Large intestine (tissue), 3 donors: ENCODE results near the gene AGT. TPM values are rescaled to one million over a fixed set of nuclear protein-coding genes. Genes with fewer than 3 reads are reported as not detected.
A peak's percentile ranks its signal among the peaks of the same experiment; 100 is the strongest.

Source experiments
- DNase-seq, 2 donors: peaks; one replicate each; pipeline versions ENCODE4 v3.0.0 to v3.0.0-alpha.2; 2013
- H3K27ac ChIP-seq: one replicate; pipeline ENCODE4 v1.5.1; 2013; ENCODE audit warnings: low read length
- H3K27me3 ChIP-seq: 2 replicates; pipeline ENCODE4 v1.6.1; 2013; ENCODE audit warnings: low read length; ENCODE audit not compliant: control insufficient read depth, insufficient read depth
- H3K36me3 ChIP-seq: 2 replicates; pipeline ENCODE4 v1.6.1; 2013; ENCODE audit warnings: low read length; ENCODE audit not compliant: control insufficient read depth, insufficient read depth
- H3K4me1 ChIP-seq: one replicate; pipeline ENCODE4 v1.6.1; 2013; ENCODE audit warnings: low read length; ENCODE audit not compliant: control insufficient read depth, insufficient read depth
- H3K4me3 ChIP-seq: one replicate; pipeline ENCODE4 v1.5.1; 2013; ENCODE audit warnings: low read length
- H3K9me3 ChIP-seq: one replicate; pipeline ENCODE4 v1.6.1; 2013; ENCODE audit warnings: mild to moderate bottlenecking, low read depth, low read length, moderate library complexity; ENCODE audit not compliant: control insufficient read depth
- WGBS: methylation state at CpG from one replicate; pipeline ENCODE4 v1.1.5; 2013; ENCODE audit warnings: low lambda C conversion rate; ENCODE audit not compliant: insufficient coverage; 5-methylcytosine and 5-hydroxymethylcytosine counted together
- polyA plus RNA-seq: library from polyadenylated mRNA; unstranded; fragments of 120-200 nt; gene quantifications from one replicate; pipeline ENCODE4 v1.2.1, GENCODE V29; 2013

AGT gene
- polyA plus RNA-seq, 1 donor: 191 TPM

DNA sequence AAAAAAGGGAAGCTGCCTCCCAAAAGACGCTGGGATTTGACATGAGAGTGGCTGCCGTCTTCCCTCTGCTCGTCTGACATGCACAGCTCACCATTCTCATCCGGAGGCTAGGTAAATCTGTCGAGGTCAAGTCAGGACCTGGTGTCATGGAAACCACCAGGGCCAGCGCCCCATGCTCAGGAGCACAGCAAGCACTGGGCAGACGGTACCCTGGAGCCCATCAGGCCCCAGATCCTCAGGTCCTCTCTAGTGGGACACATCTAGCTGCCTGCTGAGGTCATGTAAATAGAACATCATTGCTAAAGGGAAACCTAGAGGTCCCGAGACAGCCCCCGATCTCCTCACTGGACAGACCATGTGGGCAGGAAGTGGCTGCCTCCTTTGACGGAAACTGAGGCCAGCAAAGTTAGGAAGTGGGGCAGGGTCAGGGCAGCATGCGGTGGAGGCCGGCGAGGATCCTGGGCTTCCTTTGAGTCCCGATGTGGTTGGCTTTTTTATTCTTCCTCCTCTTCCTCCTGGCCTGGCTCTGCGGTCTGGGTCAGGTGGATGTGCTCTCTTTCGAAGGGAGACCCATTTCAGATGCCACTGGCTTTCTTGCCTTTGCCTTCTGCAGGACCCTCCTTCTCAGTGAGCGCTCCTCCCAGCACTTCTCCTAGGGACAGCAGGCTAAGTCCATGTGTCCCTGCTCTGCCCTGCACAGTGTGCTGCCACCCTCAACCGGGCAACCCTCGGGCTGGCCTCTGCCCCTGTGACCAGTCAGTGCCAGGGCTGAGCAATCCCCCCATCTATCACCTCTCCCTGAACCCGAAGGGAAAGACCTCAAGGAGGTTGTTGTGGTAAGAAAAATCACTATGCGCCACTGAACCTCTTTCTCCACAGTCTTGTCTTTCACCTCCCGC, 5.9 kb downstream of the AGT start:
- no peaks in the 10 kb centered on the region for H3K9me3 ChIP-seq
- no peaks in the 10 kb centered on the region for H3K27me3 ChIP-seq
- H3K4me3 ChIP-seq: no peak overlapping the region
- peak in 1 of 2 donors; percentile 14 for DNase-seq
- H3K36me3 ChIP-seq: peaks cover 36% of the 10 kb centered on the region
- H3K4me1 ChIP-seq: peaks cover 40% of the 10 kb centered on the region
- H3K27ac ChIP-seq: peak overlapping the region; percentile 88
- WGBS: 90% methylated on average over 2 of the region's 22 CpGs

DNA sequence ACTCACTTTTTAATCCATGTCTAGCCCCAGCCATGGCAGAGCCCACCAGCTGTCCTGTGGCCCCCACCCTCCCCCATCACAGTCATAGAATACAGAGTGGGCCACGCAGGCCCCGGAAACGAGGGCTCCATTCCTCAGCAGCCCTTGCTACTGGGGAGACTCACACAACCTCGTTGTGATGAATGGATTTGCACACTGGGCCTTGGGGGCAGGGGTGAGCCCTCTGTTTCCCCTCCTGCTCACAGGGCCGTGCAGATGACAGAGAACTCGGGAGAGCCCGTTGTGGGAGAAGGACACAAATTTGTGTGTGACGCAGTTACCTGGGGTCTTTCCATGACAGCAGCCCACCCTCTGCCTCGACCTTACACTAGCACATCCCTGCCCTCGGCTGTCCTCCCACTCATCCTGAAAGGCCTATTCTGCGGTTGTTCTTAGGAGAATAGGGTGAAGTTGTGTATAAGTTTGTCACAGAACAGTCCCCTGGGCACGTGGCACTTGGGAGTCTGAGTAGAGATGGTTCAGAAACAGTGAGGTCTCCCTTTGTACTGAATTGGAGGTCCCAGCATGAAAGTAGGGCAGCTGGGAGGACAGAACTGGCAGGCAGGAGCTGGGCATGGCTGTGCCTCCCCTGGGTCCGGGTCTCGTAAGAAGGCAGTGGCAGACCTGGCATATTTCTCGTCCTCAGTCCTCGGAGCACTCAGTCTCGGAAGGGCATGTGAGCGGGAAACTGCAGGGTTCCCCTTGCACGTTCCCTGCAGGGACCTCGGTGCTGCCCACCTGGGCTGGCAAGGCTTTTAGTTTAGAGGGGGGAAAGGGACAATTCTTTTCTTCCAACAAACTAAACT, 6.8 kb downstream of the AGT start:
- DNase-seq: no peak
- Histone ChIP-seq H3K27ac (no peak overlapping the region), H3K27me3 (no peaks in the 10 kb centered on the region), H3K9me3 (no peaks in the 10 kb centered on the region), H3K4me1 (peaks cover 41% of the 10 kb centered on the region), H3K36me3 (peaks cover 36% of the 10 kb centered on the region), H3K4me3 (no peak overlapping the region)
- WGBS: no CpG with 5 or more reads among the region's 20 CpGs

DNA sequence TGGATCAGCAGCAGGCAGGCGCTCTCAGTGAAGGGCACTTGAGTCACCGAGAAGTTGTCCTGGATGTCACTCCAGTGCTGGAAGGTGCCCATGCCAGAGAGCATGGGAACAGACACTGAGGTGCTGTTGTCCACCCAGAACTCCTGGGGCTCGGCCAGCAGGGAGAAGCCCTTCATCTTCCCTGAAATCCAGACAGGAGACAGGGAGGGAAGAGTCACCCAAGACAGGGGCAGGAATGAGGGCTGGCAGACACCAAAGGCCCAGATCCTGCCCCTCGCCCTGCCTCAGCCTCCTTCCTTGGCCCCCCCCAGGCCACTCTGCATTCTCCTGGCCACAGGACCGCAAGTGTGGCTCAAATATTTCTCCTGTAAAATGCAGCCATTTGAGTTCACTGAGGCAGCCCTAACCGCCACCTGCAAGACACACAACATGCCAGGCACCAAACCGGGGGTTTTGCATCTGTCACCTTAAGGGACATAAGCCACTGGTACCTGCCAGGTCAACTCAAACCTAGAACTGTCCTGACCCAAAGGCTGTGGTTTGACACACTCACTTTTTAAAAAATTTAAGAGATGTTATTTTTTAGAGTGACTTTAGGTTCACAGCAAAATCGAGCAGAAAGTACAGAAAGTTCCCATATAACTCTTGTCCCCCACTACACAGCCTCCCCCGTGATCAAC, 7.8 kb downstream of the AGT start:
- no peak for DNase-seq
- no peak overlapping the region for H3K27ac ChIP-seq
- WGBS: 100% methylated on average over 1 of the region's 9 CpGs
- no peak overlapping the region for H3K4me3 ChIP-seq
- H3K27me3 ChIP-seq: no peaks in the 10 kb centered on the region
- H3K36me3 ChIP-seq: peaks cover 44% of the 10 kb centered on the region
- H3K4me1 ChIP-seq: peaks cover 47% of the 10 kb centered on the region
- H3K9me3 ChIP-seq: no peaks in the 10 kb centered on the region

DNA sequence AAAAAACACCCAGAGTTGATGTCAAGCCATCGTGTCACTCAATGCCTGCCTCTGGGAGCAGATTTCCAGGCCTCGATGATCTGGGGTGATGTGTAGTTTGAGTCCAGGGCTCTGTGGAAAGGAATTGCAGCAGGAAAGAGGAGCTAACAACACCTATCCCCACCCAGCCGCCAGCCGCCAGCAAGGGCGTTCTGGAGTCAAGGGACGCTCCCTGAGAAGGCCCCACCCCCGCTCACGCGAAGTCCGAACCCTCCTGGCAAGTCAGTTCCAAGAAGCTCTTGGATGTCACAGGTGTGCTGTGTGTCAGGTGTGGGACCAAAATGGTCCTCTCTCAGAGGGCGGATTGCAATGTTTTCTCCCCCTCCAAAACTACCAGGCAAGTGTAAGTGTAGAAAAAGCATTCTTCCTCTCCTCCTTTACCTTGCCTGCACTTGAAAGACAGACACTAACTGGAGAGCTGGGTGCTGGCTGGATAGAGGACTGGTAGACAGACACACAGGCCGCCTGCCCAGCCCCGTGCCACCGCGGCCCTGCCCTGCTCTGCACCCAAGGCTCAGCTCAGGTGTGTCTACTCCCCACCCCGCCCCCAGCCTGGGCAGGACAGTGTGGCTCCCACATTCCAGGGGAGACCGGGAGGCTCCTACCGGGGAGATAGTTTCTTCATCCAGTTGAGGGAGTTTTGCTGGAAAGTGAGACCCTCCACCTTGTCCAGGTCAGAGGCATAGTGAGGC, 8.5 kb downstream of the AGT start:
- no peak overlapping the region for H3K27ac ChIP-seq
- no CpG with 5 or more reads among the region's 18 CpGs for WGBS
- H3K4me1 ChIP-seq: peaks cover 47% of the 10 kb centered on the region
- H3K27me3 ChIP-seq: no peaks in the 10 kb centered on the region
- H3K9me3 ChIP-seq: no peaks in the 10 kb centered on the region
- peaks cover 44% of the 10 kb centered on the region for H3K36me3 ChIP-seq
- no peak for DNase-seq
- no peak overlapping the region for H3K4me3 ChIP-seq

DNA sequence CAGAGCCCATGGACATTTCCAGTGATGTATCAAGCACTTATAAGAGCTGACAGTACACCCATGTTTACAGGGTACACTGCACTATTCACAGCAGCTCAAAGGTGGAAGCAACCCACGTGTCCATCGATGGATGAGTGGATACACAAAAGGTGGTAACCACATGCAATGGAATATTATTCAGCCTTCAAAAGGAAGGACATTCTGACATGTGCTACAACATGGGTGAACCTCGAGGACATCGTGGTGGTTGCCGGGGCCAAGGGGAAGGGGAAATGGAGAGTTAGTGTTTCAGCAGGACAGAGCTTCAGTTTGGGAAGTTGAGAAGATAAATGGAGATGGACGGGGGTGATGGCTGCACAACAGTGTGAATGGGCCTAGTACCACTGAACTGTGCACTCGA, 9.1 kb downstream of the AGT start:
- Histone ChIP-seq H3K36me3 (peaks cover 38% of the 10 kb centered on the region), H3K27ac (no peak overlapping the region), H3K27me3 (no peaks in the 10 kb centered on the region), H3K4me1 (peaks cover 47% of the 10 kb centered on the region), H3K4me3 (no peak overlapping the region), H3K9me3 (no peaks in the 10 kb centered on the region)
- no CpG with 5 or more reads among the region's 7 CpGs for WGBS
- no peak for DNase-seq

DNA sequence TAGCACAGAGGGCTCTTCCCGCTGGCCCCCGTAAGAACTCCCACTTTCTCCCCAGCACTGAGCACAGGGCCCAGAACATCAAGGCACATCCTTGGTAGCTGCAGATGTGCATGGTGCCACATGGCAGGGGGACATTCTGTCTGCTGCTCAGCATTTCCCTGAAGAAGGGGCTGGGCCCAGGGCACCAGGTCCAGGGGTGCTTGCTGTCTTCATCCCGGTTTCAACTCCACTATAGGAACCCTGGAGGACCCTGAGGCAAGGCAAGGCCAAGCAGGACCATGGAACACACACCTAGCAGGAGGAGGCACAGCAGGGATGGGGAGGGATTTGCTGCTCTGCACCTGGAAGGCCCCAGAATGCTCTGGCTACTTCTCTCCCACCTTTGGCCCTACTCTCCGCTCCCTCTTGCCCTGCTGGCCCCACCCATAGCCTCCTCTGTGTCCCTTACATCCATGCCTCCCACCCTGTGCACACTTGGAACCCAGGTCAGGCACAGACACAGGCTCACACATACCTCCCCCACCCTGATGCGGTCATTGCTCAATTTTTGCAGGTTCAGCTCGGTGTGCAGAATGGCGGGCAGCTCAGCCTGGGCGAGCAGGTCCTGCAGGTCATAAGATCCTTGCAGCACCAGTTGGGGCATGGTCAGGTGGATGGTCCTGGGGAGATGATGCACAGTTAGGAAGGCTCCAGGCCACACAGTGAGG, 10.1 kb downstream of the AGT start:
- H3K27ac ChIP-seq: peak overlapping the region; percentile 44
- no peak for DNase-seq

DNA sequence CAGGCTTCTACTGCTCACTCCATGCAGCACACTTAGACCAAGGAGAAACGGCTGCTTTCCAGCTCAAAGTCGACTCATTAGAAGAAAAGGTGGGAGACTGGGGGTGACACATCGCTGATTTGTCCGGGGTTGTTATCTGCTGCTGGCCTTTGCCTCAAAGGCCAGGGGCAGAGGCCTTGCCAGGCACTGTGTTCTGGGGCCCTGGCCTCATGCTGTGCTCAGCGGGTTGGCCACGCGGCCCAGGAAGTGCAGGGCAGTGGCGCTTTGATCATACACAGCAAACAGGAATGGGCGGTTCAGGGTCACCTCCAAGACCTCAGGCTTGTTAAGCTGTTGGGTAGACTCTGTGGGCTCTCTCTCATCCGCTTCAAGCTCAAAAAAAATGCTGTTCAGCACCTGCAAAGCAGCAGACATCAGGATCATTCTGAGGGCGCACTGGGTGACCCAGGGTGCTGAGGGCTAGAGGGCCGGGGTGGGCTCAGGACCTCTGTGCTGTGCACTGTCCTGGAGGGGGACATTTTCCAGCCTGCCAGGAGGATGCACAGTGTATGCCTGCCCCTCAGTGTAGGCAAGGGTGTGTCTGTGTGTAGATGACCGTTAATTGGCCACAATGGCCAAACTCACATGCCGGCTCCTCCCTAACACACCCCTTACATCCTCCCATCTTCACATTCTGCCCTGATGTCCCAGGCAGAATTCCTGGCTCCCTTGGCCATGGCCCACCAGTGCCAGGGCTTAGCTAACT, 10.8 kb downstream of the AGT start:
- H3K27ac ChIP-seq: peak overlapping the region; percentile 44

More for the DNA sequence above, 10.1 kb downstream of the AGT start:
- WGBS: no CpG with 5 or more reads among the region's 8 CpGs
- H3K9me3 ChIP-seq: no peaks in the 10 kb centered on the region
- no peak overlapping the region for H3K4me3 ChIP-seq
- H3K36me3 ChIP-seq: peaks cover 32% of the 10 kb centered on the region
- peaks cover 40% of the 10 kb centered on the region for H3K4me1 ChIP-seq
- H3K27me3 ChIP-seq: no peaks in the 10 kb centered on the region

DNA sequence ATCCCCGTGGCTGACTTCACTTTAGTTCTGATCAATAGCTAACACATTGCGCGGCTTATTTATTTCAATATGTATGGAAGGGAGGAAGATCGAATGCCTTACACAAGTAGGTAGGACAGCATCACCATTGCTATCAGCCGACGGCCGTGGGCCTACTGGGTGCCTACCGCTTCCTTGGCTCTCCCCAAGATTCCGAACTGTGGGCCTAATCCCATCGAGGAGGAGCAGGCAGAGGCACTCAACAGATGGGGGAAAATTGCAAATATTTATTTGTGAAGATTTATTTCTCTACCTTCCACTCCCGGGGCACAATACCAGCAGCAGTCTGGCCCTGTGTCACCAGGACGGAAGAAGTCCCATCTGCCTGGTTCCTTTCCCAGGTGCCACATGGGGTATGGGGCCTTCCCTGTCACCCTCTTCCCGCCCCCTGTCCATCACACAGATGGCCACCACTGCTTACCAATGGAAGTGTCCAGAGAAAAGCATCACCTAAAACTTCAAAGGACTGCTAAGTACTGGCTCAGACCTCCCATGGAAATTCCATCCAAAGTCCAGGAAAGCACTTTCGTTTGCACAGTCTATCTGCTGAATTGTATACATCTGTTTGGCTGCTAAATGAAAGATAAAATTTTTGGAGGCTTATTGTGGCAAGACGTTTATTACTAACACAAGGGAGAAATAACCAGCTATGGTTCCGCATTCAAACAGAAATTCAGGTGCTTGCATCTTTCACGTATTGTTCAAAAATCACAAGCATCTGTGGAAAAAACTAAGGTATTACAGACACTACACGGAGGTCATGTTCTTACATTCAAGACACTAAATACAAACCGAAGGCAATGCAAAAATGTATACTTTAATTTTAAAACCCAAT, 11.8 kb downstream of the AGT start:
- Histone ChIP-seq H3K4me3 (no peak overlapping the region), H3K27me3 (no peaks in the 10 kb centered on the region), H3K9me3 (no peaks in the 10 kb centered on the region), H3K4me1 (peaks cover 25% of the 10 kb centered on the region), H3K27ac (peak overlapping the region; percentile 44), H3K36me3 (peaks cover 29% of the 10 kb centered on the region)
- DNase-seq: peak in 1 of 2 donors; percentile 65
- 86% methylated on average over 2 of the region's 19 CpGs for WGBS

More for the DNA sequence above, 10.8 kb downstream of the AGT start:
- WGBS: no CpG with 5 or more reads among the region's 14 CpGs
- H3K36me3 ChIP-seq: peaks cover 32% of the 10 kb centered on the region
- no peaks in the 10 kb centered on the region for H3K27me3 ChIP-seq
- H3K9me3 ChIP-seq: no peaks in the 10 kb centered on the region
- peaks cover 35% of the 10 kb centered on the region for H3K4me1 ChIP-seq
- no peak overlapping the region for H3K4me3 ChIP-seq
- DNase-seq: peak; percentile 81 to 89
